DND-41 (cell line): ENCODE results near the gene GRIA4.

Experiments
- EZH2 ChIP-seq: IDR thresholded peaks from 3 replicates; pipeline ENCODE4 v1.6.1; 2012; ENCODE audit warnings: borderline replicate concordance, low read depth, mild to moderate bottlenecking, moderate library complexity, low read length, inconsistent platforms; ENCODE audit not compliant: severe bottlenecking
- TF ChIP-seq, protein P1 (sequence below): IDR thresholded peaks from 2 replicates; pipeline ENCODE4 v1.5.1; 2012; ENCODE audit warnings: borderline replicate concordance, low read length, moderate library complexity, mild to moderate bottlenecking; ENCODE audit not compliant: poor library complexity, severe bottlenecking; ENCODE audit errors: extremely low read depth

DNA sequence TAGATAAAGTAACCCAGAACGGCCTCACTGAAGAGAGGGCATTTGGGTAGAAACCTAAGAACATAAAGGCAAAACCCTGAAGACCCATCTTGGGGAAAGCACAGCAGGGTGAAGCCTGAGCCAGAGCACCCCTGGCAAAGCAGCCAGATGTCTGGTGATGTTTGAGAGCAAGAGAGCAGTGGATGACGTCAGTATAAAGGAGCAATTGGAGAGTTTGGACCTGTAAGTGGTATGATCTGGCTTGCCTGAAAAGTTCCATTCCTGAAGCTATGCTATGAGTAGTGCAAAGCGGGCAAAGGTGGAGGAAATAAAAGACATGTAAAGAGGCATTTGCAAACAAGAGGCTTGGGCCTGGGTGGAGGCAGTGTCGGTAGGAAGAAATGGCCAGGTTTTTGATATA is 244.4 kb downstream of the GRIA4 start:
- no peak for TF ChIP-seq EZH2
- TF ChIP-seq, protein P1, sequence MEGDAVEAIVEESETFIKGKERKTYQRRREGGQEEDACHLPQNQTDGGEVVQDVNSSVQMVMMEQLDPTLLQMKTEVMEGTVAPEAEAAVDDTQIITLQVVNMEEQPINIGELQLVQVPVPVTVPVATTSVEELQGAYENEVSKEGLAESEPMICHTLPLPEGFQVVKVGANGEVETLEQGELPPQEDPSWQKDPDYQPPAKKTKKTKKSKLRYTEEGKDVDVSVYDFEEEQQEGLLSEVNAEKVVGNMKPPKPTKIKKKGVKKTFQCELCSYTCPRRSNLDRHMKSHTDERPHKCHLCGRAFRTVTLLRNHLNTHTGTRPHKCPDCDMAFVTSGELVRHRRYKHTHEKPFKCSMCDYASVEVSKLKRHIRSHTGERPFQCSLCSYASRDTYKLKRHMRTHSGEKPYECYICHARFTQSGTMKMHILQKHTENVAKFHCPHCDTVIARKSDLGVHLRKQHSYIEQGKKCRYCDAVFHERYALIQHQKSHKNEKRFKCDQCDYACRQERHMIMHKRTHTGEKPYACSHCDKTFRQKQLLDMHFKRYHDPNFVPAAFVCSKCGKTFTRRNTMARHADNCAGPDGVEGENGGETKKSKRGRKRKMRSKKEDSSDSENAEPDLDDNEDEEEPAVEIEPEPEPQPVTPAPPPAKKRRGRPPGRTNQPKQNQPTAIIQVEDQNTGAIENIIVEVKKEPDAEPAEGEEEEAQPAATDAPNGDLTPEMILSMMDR: no peak
